PC-3 (cell line): Measurements from ENCODE around the gene TCF12.
"Not testable (repeated sequence)": the region's sequence is repeated elsewhere in the genome, so short reads cannot be mapped to it uniquely, and the experiment has no call there.

ENCODE experiments used
- EZH2 ChIP-seq: fragments of 300-600 bp; sonication (generic); IDR thresholded peaks from one replicate; pipeline ENCODE4 v1.6.1; 2017; ENCODE audit warnings: antibody characterized with exemption, mild to moderate bottlenecking, low read length; ENCODE audit not compliant: unreplicated experiment
- TF ChIP-seq, protein P1 (sequence below): fragments of 300-600 bp; sonication (generic); conservative IDR thresholded peaks from 2 replicates; pipeline ENCODE4 v1.5.1; 2017; ENCODE audit warnings: antibody characterized with exemption, low read depth, mild to moderate bottlenecking, low read length

DNA sequence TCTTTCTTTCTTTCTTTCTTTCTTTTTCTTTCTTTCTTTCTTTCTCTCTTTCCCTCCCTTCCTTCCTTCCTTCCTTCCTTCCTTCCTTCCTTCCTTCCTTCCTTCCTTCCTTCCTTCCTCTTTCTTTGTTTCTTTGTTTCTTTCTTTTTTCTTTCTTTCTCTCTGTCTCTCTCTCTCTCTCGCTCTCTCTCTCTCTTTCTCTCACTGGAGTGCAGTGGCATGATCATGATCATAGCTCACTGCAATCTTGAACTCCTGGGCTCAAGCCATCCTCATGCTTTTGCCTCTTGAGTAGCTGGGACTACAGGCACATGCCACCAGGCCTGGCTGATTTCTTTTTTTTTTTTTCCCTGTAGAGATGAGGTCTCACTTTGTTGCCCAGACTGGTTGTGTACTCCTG, 89.4 kb downstream of the TCF12 start:
- TF ChIP-seq, protein P1, sequence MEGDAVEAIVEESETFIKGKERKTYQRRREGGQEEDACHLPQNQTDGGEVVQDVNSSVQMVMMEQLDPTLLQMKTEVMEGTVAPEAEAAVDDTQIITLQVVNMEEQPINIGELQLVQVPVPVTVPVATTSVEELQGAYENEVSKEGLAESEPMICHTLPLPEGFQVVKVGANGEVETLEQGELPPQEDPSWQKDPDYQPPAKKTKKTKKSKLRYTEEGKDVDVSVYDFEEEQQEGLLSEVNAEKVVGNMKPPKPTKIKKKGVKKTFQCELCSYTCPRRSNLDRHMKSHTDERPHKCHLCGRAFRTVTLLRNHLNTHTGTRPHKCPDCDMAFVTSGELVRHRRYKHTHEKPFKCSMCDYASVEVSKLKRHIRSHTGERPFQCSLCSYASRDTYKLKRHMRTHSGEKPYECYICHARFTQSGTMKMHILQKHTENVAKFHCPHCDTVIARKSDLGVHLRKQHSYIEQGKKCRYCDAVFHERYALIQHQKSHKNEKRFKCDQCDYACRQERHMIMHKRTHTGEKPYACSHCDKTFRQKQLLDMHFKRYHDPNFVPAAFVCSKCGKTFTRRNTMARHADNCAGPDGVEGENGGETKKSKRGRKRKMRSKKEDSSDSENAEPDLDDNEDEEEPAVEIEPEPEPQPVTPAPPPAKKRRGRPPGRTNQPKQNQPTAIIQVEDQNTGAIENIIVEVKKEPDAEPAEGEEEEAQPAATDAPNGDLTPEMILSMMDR = not testable (repeated sequence)
- not testable (repeated sequence) for TF ChIP-seq EZH2
